Neural cell (in vitro differentiated cells): ENCODE results near the gene PTPRD. TPM values are rescaled to one million over a fixed set of nuclear protein-coding genes. Genes with fewer than 3 reads are reported as not detected.

Experiments used
- H2AFZ ChIP-seq: fragments of 200-600, 300-800 bp; sonication (generic), shearing (Covaris generic); 2 replicates; pipeline ENCODE4 v1.6.0; 2014; ENCODE audit warnings: low read depth, mild to moderate bottlenecking, antibody characterized with exemption, low read length, moderate library complexity
- H3F3A ChIP-seq: fragments of 200-600 bp; shearing (Covaris generic); 2 replicates; pipeline ENCODE4 v1.6.1; 2016; ENCODE audit warnings: mild to moderate bottlenecking, moderate library complexity, mixed read lengths, antibody characterized with exemption, low read length; ENCODE audit not compliant: insufficient read depth, poor library complexity, severe bottlenecking
- H3K27ac ChIP-seq: fragments of 200-600, 300-800 bp; sonication (generic), shearing (Covaris generic); 2 replicates; pipeline ENCODE4 v1.5.1; 2014; ENCODE audit warnings: mild to moderate bottlenecking, low read length, moderate library complexity
- H3K27me3 ChIP-seq: fragments of 300-800, 200-600 bp; sonication (generic), shearing (Covaris generic); 2 replicates; pipeline ENCODE4 v1.6.0; 2014; ENCODE audit warnings: mild to moderate bottlenecking, low read depth, low read length, moderate library complexity; ENCODE audit not compliant: insufficient read depth
- H3K36me3 ChIP-seq: fragments of 300-800, 200-600 bp; sonication (generic), shearing (Covaris generic); 2 replicates; pipeline ENCODE4 v1.5.1; 2014; ENCODE audit warnings: mild to moderate bottlenecking, antibody characterized with exemption, low read length, moderate library complexity; ENCODE audit not compliant: insufficient read depth
- H3K4me2 ChIP-seq: fragments of 300-800, 200-600 bp; sonication (generic), shearing (Covaris generic); 2 replicates; pipeline ENCODE4 v1.6.0; 2014; ENCODE audit warnings: mild to moderate bottlenecking, low read length
- H3K4me3 ChIP-seq: fragments of 300-800, 200-600 bp; sonication (generic), shearing (Covaris generic); 2 replicates; pipeline ENCODE4 v1.5.1; 2014; ENCODE audit warnings: mild to moderate bottlenecking, low read length, moderate library complexity
- H3K79me2 ChIP-seq: fragments of 200-600 bp; shearing (Covaris generic); replicated peaks from 2 replicates; pipeline ENCODE4 v1.6.0; 2014; ENCODE audit warnings: mild to moderate bottlenecking, low read length, moderate library complexity; ENCODE audit not compliant: insufficient read depth
- H3K9ac ChIP-seq: fragments of 300-800, 200-600 bp; sonication (generic), shearing (Covaris generic); 2 replicates; pipeline ENCODE4 v1.6.1; 2016; ENCODE audit warnings: mild to moderate bottlenecking, low read length, mixed read lengths
- H3K9me2 ChIP-seq: fragments of 200-600 bp; shearing (Covaris generic); 2 replicates; pipeline ENCODE4 v1.6.1; 2016; ENCODE audit warnings: mild to moderate bottlenecking, low read length, mixed read lengths; ENCODE audit not compliant: insufficient read depth
- H3K9me3 ChIP-seq: fragments of 200-600, 300-800 bp; sonication (generic), shearing (Covaris generic); 2 replicates; pipeline ENCODE4 v1.6.1; 2016; ENCODE audit warnings: mild to moderate bottlenecking, mixed run types, low read length, moderate library complexity, mixed read lengths
- H4K20me1 ChIP-seq: fragments of 200-600 bp; shearing (Covaris generic); 2 replicates; pipeline ENCODE4 v1.6.1; 2016; ENCODE audit warnings: mild to moderate bottlenecking, mixed run types; ENCODE audit not compliant: insufficient read depth
- EP300 ChIP-seq: fragments of 450-650 bp; conservative IDR thresholded peaks from 2 replicates; pipeline ENCODE4 v1.6.1; 2014; ENCODE audit warnings: antibody characterized with exemption, mild to moderate bottlenecking, moderate library complexity; ENCODE audit not compliant: poor library complexity, severe bottlenecking
- EZH2 ChIP-seq: fragments of 200-600, 300-800 bp; shearing (Covaris generic), sonication (generic); IDR thresholded peaks from 2 replicates; pipeline ENCODE4 v1.6.1; 2014; ENCODE audit warnings: antibody characterized with exemption, low read length, borderline replicate concordance, mild to moderate bottlenecking; ENCODE audit not compliant: insufficient read depth, poor library complexity, severe bottlenecking
- MXI1 ChIP-seq: fragments of 450-650 bp; conservative IDR thresholded peaks from 2 replicates; pipeline ENCODE4 v1.6.1; 2014; ENCODE audit warnings: antibody characterized with exemption, mild to moderate bottlenecking; ENCODE audit not compliant: poor library complexity, severe bottlenecking
- POLR2AphosphoS5 ChIP-seq: IDR thresholded peaks from 2 replicates; pipeline ENCODE4 v1.6.1; 2012
- RAD21 ChIP-seq: fragments of 450-650 bp; conservative IDR thresholded peaks from 2 replicates; pipeline ENCODE4 v1.6.1; 2014; ENCODE audit warnings: antibody characterized with exemption, mild to moderate bottlenecking, moderate library complexity
- SMC3 ChIP-seq: fragments of 450-650 bp; conservative IDR thresholded peaks from 2 replicates; pipeline ENCODE4 v1.6.1; 2014; ENCODE audit warnings: antibody characterized with exemption, mild to moderate bottlenecking, moderate library complexity; ENCODE audit not compliant: poor library complexity
- TAF1 ChIP-seq: IDR thresholded peaks from 2 replicates; pipeline ENCODE4 v1.6.1; 2012; ENCODE audit warnings: low read depth
- polyA plus RNA-seq: library from polyadenylated mRNA; depleted of rRNA; stranded (reverse); fragments of >200 nt; gene quantifications from 2 replicates; pipeline ENCODE4 v1.2.3, GENCODE V29; 2014
- TF ChIP-seq, protein P1 (sequence below): IDR thresholded peaks from 2 replicates; pipeline ENCODE4 v1.6.1; 2012; ENCODE audit warnings: borderline replicate concordance
- TF ChIP-seq, protein P2 (sequence below): fragments of 450-650 bp; IDR thresholded peaks from 2 replicates; pipeline ENCODE4 v1.5.1; 2014; ENCODE audit warnings: antibody characterized with exemption, mild to moderate bottlenecking, moderate library complexity; ENCODE audit not compliant: poor library complexity, severe bottlenecking

Gene PTPRD
- polyA plus RNA-seq, 1 donor from 2014 or later, result 143 TPM

- no peak overlapping the region for H3K4me2 ChIP-seq
- H3F3A ChIP-seq, result no peaks in the 10 kb centered on the region
- H3K9ac ChIP-seq, result no peak overlapping the region
- no peak overlapping the region for H3K27ac ChIP-seq
- no peaks in the 10 kb centered on the region for H4K20me1 ChIP-seq
- H3K4me3 ChIP-seq, result no peak overlapping the region
- no peaks in the 10 kb centered on the region for H3K27me3 ChIP-seq
- no peaks in the 10 kb centered on the region for H3K36me3 ChIP-seq
- H2AFZ ChIP-seq, result no peak overlapping the region
- no peaks in the 10 kb centered on the region for H3K9me3 ChIP-seq
- H3K9me2 ChIP-seq, result no peaks in the 10 kb centered on the region
- peaks cover 3% of the 10 kb centered on the region for H3K79me2 ChIP-seq
- TF ChIP-seq MXI1 (no peak), RAD21 (no peak), SMC3 (no peak), POLR2AphosphoS5 (no peak), EZH2 (no peak), EP300 (no peak), TAF1 (no peak)
- TF ChIP-seq, protein P1, sequence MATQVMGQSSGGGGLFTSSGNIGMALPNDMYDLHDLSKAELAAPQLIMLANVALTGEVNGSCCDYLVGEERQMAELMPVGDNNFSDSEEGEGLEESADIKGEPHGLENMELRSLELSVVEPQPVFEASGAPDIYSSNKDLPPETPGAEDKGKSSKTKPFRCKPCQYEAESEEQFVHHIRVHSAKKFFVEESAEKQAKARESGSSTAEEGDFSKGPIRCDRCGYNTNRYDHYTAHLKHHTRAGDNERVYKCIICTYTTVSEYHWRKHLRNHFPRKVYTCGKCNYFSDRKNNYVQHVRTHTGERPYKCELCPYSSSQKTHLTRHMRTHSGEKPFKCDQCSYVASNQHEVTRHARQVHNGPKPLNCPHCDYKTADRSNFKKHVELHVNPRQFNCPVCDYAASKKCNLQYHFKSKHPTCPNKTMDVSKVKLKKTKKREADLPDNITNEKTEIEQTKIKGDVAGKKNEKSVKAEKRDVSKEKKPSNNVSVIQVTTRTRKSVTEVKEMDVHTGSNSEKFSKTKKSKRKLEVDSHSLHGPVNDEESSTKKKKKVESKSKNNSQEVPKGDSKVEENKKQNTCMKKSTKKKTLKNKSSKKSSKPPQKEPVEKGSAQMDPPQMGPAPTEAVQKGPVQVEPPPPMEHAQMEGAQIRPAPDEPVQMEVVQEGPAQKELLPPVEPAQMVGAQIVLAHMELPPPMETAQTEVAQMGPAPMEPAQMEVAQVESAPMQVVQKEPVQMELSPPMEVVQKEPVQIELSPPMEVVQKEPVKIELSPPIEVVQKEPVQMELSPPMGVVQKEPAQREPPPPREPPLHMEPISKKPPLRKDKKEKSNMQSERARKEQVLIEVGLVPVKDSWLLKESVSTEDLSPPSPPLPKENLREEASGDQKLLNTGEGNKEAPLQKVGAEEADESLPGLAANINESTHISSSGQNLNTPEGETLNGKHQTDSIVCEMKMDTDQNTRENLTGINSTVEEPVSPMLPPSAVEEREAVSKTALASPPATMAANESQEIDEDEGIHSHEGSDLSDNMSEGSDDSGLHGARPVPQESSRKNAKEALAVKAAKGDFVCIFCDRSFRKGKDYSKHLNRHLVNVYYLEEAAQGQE, result no peak
- TF ChIP-seq, protein P2, sequence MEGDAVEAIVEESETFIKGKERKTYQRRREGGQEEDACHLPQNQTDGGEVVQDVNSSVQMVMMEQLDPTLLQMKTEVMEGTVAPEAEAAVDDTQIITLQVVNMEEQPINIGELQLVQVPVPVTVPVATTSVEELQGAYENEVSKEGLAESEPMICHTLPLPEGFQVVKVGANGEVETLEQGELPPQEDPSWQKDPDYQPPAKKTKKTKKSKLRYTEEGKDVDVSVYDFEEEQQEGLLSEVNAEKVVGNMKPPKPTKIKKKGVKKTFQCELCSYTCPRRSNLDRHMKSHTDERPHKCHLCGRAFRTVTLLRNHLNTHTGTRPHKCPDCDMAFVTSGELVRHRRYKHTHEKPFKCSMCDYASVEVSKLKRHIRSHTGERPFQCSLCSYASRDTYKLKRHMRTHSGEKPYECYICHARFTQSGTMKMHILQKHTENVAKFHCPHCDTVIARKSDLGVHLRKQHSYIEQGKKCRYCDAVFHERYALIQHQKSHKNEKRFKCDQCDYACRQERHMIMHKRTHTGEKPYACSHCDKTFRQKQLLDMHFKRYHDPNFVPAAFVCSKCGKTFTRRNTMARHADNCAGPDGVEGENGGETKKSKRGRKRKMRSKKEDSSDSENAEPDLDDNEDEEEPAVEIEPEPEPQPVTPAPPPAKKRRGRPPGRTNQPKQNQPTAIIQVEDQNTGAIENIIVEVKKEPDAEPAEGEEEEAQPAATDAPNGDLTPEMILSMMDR, result no peak
Measured at GRCh38 chr9:8863069-8863468, 1749.7 kb downstream of the PTPRD start.

DNA sequence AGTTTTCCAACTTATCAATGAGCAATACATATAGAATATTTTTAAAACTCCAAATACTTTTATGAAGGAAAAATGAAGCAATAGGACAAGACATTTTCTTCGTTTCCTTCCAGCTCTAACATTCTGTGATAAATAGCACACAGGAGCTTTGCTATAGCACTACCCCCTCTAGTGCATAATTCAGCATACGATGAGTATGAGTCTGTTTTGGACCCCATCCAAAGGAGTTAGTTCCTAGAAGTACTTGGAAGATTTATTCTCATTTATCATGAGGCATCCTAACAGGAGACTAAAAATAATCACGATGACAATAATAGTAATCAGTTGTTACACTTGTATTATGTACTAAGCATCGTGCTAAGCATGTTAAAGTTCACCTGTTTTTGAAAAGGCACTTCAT lies 1751.9 kb downstream of the PTPRD start:
- Histone ChIP-seq H3K36me3 (no peaks in the 10 kb centered on the region), H3K27ac (no peak overlapping the region), H3K79me2 (peaks cover 22% of the 10 kb centered on the region), H3K9ac (no peak overlapping the region), H3K9me2 (no peaks in the 10 kb centered on the region), H2AFZ (no peak overlapping the region), H3K27me3 (no peaks in the 10 kb centered on the region), H4K20me1 (no peaks in the 10 kb centered on the region), H3K4me2 (no peak overlapping the region), H3K4me3 (no peak overlapping the region), H3F3A (no peaks in the 10 kb centered on the region), H3K9me3 (no peaks in the 10 kb centered on the region)
- TF ChIP-seq SMC3 (no peak), EZH2 (no peak), MXI1 (no peak), TAF1 (no peak), POLR2AphosphoS5 (no peak), RAD21 (no peak), EP300 (no peak)
- TF ChIP-seq, protein P1, result no peak
- TF ChIP-seq, protein P2, result no peak
